Left renal cortex interstitium (tissue), 4 donors: Measurements from ENCODE around the gene ASCC2. TPM values are rescaled to one million over a fixed set of nuclear protein-coding genes. Genes with fewer than 3 reads are reported as not detected.

Source experiments
- DNase-seq, 4 donors: peaks; one replicate each; pipeline ENCODE4 v3.0.0-alpha.2; 2013; ENCODE audit warnings: low read depth in 4 of 4, low spot score in 2 of 4, missing footprints in 1 of 4
- polyA plus RNA-seq, 4 donors: library from polyadenylated mRNA; unstranded; fragments of 120-200 nt; gene quantifications; one replicate each; pipeline ENCODE4 v1.2.1, GENCODE V29; 2013; ENCODE audit not compliant: insufficient read length in 4 of 4

ASCC2 gene
- polyA plus RNA-seq, 4 donors = 37.9 to 59.8 (median 51.0) TPM

- no peak for DNase-seq
These were observed 49.5 kb downstream of the ASCC2 start for GRCh38 chr22:29788339-29789279.

DNA sequence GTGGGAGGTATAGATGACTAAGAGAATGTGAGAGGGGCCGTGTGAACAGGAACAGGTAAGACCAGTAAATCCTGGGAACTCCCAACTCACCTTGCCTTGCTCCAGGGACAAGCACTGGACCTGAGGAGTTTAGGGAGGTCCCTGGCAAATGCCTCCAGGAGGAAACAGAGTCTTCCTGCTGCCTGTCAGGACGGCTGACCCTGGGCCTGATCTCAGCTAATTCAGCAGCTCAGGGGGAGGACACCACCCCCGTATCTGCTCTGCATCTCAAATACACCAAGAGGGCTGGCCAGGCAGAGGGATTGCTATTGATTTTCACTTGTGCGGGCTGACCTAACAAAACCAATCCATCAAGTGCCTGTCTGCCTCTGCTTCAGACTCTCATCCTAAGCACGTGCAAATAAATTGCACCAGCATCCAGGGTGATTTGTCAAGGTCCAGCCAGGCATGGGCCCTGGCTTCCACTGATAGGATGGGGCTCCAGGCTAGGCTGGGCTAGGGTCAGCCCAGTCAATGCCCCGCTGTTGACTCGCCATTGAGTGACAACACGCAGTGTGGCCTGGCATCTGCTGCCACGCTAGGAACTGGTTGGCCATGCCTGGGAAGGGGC is 50.6 kb downstream of the ASCC2 start:
- DNase-seq = no peak

- DNase-seq = no peak
These were observed 52.0 kb downstream of the ASCC2 start for GRCh38 chr22:29786031-29786430.

DNA sequence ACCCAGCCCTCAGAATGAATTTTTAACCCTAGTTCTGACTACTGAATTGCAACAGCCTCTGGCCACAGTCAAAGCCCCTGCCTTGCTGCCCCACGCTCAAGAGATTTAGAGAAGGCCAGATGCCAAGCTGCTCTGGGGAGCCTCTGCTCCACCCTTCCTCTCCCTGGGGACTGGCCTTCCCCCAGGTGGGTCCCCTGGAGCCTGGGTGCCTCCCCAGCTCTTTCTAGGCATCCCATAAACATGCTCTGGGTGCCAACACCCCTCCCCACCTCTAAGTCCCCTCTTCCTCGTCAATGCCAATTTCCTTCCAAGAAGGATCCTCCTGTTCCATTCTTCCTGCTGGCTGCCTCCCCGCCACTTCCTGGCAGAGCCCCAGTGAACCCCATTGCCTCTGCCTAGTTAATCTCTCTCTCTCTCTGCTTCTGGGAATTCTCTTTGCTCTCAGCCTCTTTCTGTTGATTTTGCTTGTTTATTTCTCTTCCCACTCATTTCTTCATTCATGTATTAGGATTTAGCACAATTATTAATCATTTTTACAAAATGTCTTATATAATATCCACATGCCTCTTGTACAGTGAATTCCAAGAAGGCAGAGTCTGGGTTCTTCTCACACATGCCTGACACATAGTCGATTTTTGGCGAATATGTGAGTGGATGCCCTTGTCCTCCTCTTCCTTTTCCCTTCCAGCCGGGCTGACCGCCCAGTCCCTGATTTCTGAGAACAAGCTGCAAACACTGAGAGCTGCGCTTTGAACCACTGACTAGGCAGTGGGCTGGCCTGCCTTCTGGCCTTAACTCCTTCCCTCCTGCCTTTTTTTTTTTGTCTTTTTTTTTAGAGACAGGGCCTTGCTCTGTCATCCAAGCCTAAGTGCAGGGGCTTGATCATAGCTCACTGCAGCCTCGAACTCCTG is 53.4 kb downstream of the ASCC2 start:
- DNase-seq = no peak

- DNase-seq = no peak
These were observed 55.8 kb downstream of the ASCC2 start for GRCh38 chr22:29782061-29782845.

DNA sequence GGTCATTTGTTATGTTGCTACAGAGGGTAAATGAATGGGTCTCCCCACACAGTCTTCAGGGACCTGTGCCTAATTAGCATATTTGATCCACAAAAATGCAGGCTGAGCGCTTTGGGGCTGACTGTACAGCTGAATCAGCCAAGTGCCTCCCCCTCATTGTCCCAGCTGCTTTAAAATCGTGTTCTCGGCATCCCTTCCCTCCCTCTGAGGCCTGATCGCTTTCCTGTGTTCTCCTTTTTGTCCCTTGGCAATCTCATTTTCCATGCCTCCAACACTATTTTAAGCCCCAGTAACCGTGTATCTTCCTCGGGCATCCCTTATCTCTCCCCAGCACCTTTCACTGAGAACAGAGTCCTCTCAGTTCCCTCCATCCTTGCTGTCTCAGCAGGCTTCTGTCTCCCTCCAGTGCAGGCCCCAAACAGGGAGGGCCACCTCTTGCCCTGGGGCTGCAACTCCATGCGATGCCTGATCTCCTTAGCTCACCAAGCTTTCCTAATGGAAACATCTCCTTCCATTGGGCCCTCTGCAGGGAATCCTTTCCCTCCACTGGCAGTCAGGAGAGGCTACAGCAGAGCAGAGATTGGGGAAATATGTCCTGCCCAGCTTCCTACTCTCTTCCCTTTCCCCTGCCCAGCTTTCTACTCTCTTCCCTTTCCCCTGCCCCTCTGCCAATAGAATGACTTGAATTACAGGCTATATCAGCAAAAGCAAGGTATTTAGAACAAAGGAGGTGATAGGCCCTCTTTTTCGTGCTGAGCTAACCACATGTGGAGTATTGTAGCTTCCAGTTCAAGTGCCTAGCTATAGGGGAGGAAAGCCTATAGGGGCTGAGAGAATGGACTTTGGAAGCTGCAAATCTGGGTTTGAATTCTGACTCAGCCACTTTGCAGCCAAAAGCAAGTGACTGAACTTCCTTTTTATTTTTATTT is 57.1 kb downstream of the ASCC2 start:
- no peak for DNase-seq

GRCh38 chr22:29780220-29780619 is 57.9 kb downstream of the ASCC2 start:
- no peak for DNase-seq

GRCh38 chr22:29773233-29773632 is 64.8 kb downstream of the ASCC2 start:
- no peak for DNase-seq

- no peak for DNase-seq
These were observed 65.9 kb downstream of the ASCC2 start for GRCh38 chr22:29772170-29772641.

- DNase-seq = no peak
These were observed 68.3 kb downstream of the ASCC2 start for GRCh38 chr22:29769723-29770321.

- DNase-seq = no peak
These were observed 69.9 kb downstream of the ASCC2 start for GRCh38 chr22:29768052-29768693.

DNA sequence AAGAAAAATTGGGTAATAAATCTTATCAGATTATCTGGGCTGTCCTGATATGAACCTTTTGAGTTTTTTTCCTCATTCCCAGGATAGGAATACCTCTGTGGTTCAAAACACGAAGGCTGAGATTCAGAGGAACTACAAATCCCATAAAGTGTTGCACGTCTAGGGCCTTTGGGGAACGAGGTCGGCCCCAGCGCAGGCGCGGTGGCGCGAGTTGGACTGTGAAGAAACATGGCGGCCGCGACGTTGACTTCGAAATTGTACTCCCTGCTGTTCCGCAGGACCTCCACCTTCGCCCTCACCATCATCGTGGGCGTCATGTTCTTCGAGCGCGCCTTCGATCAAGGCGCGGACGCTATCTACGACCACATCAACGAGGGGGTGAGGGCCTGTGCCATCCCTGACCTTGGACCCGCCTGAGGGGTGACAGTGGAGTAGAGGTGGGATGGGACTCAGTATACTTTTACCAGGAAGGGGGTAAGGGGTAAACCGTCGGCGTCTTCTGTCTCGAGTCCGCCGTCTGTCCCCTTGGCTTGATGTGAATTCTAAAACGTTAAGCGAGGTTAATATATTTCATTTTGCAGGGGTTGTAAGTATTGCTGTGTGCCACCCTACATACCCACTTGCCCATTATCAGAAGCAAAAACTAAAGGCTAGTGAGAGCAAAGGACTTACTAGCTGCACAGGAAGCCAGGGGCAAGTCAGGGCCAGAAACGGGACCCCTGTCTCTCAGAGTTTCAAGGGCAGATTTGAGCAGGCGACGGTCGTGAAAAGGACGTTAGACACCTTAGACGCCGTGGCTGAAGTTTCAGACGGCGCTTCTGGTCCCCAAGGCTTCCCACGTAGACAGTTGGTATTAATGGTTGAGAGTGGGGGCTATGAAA is 70.7 kb downstream of the ASCC2 start, which contains the start of gene UQCR10:
TSS of gene UQCR10 (plus strand) at position 199 of the 881 bp plus-strand sequence. CDS start at position 229, 30 bp downstream.
- DNase-seq = peak; percentile 84 to 99 (median 89)

DNA sequence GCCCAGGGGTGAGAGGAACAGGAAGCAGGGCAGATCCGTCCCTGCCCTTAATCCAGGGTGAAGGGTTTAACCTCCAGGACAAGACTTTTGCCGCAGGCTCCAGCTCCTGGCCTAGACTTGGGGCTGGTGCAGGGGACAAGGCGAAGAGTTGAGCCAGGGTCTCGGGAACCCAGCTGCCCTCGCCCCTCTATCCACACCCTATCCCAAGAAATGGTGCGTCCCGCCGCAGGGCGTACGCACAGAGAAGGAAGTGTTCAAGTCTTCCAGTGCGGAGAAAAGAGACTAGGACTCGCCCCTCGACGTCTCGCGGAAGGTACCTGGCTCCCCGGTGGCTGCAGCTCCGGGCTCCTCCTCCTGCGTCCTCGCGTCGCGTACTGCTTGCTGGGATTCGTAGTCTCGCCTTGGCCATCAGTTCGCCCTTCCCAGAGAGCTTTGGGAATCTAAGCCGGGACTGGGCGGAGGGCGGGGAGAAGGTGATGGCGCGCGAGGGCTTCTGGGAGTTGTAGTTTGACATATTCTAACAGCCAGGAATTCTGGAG is 71.4 kb downstream of the ASCC2 start, which contains the start of gene ZMAT5:
TSS of gene ZMAT5 (minus strand) at position 376 of the 539 bp plus-strand sequence. CDS start 18,463 bp downstream, outside the sequence.
- DNase-seq = peak; percentile 94 to 99 (median 94)

DNA sequence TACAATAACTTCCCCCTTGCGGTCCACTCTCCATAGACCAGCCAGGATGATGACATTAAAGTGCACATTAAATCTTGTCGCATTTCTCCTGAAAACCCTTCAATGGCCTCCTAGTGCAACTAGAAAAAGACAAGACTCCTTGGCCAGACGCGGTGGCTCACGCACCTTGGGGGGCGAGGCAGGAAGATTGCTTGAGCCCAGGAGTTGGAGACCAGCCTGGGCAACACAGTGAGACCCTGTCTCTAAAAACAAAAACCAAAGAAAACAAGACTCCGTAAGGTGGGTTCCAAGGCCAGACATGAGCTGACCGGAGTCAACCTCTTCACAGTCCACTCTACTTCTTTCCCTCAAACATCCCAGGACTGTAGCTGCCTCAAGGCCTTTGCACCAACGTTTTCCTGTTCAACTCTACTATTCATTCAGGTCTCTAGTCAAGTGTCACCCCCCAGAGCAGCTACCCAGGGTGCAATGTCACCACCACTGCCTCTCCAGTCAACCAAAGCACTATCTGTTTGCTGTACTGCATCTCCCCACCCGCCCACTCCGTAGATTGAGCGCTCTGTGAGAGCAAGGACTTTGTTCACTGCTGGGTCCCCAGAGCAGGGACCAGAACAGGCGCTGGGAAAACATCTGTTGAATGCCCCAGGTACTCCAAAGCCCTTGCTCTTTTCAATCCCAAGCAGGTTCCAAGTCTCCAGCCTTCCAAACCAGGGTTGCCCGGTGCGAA is 72.0 kb downstream of the ASCC2 start:
- DNase-seq = no peak

- DNase-seq = no peak
These were observed 75.8 kb downstream of the ASCC2 start for GRCh38 chr22:29762263-29762662.

DNA sequence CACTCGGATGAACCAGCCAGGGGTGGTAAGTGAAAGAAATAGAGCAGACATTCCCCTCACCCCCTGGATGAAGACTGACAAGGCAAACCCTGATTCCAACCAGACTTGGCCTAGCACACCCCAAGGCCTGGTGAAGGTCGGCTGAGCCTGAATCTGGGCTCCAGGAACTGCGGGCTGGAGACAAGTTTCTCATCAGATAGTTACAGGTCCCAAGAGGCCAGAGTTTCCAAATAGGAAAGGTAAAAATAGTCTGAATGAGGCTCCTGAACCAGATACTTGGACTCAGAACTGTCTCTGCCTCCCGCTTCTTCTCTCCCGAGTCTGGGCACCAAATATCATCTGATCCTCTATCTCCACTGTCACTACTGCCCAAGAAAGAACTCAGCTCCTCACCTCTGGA is 79.1 kb downstream of the ASCC2 start:
- DNase-seq = no peak
